WI38 (cell line): ENCODE results near the gene RGS8.

ENCODE experiments used
- H3K4me3 ChIP-seq: 2 replicates; pipeline ENCODE4 v1.5.1; 2011; ENCODE audit warnings: low read depth, mild to moderate bottlenecking, control low read depth, low read length
- TF ChIP-seq, protein P1 (sequence below): IDR thresholded peaks from 2 replicates; pipeline ENCODE4 v1.5.1; 2012; ENCODE audit warnings: low read depth, mild to moderate bottlenecking, control low read depth, low read length

The RGS8 gene

DNA sequence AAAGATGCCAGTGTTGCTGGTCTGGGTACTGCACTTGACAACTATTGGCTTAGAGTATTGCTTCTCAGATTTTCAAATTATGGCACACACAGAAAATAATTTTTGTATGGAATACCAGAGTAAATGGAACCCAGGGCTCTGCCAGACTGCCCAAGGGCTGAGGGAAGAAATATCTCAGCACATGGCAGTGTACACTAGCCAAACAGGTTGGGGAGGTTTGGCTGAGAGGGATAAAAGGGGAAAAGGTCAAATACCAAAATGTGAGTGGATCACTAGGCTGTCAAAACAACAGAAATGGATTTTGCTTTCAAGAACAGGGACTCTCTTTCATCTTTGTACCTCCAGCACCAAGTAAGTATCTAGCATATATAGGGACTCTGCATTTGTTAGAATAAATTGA, 3.0 kb upstream of the RGS8 start:
- TF ChIP-seq, protein P1, sequence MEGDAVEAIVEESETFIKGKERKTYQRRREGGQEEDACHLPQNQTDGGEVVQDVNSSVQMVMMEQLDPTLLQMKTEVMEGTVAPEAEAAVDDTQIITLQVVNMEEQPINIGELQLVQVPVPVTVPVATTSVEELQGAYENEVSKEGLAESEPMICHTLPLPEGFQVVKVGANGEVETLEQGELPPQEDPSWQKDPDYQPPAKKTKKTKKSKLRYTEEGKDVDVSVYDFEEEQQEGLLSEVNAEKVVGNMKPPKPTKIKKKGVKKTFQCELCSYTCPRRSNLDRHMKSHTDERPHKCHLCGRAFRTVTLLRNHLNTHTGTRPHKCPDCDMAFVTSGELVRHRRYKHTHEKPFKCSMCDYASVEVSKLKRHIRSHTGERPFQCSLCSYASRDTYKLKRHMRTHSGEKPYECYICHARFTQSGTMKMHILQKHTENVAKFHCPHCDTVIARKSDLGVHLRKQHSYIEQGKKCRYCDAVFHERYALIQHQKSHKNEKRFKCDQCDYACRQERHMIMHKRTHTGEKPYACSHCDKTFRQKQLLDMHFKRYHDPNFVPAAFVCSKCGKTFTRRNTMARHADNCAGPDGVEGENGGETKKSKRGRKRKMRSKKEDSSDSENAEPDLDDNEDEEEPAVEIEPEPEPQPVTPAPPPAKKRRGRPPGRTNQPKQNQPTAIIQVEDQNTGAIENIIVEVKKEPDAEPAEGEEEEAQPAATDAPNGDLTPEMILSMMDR, result no peak

DNA sequence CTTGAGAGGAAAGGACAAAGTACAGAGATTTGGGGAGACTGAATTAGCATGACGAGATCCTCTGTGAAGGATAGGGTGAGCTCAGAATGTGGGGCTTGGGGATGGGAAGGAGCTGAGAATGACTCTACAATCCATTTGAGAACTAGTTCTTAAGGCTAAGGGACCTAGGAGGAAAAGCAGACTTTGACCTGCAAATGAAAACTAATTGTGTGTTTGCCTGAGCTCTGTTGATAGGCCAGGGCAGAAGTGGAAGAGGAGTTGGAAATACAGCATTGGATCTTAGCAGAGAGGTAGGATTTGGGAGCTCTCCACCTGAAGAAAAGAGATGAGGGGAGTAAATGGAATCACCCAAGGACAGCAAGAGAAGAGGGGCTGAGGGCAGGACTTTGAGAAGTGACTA, 2.1 kb upstream of the RGS8 start:
- no peak overlapping the region for H3K4me3 ChIP-seq
- TF ChIP-seq, protein P1, result no peak

More for the DNA sequence above, 3.0 kb upstream of the RGS8 start:
- no peak overlapping the region for H3K4me3 ChIP-seq

DNA sequence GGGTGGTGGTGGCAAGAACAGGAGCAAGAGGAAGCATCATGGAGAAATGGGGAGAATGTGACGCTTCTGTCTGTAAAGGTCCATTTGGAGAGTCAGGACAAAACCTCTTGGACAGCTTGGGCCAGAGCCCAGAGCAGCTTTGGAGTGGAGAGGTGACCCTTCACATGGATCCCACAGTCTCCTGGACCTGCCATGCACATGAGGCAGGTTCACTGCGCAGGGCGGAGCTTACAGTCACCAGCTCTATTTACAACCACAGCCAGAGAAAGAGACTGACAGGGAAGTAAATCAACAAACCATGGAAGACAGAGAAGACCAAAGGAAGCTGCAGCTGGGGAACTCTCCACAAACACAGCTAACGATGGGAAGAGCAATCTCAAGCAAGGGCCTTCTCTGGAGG, 828 bp upstream of the RGS8 start:
- H3K4me3 ChIP-seq, result no peak overlapping the region
- TF ChIP-seq, protein P1, result no peak

DNA sequence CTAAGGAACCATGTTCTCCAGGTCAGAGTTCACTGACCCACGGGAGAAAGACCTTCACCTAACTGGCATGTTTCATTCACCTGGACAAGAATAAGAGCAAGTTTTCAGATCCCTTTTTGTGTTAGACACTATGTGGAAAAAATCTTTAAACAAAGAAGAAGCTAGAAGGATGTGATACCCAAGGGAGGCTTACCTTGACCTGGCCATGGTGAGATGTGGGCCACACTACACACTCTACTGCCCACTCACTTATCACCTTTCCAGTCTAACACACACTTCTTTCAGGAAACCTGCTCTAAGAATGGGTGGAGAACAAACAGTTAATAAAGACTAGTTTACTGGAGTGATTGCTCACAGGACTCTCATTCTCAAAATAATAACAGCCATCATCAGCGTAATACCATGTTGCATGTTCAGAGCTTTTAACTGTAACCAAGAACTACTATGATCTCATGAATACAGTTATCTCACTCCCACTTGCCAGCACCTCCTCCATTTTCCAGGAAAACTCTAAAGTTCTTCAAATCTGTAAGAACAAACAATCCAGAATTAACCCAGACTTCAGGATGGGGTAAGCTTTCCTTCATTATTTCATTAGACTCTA, 1.4 kb downstream of the RGS8 start:
- TF ChIP-seq, protein P1, result no peak
- no peak overlapping the region for H3K4me3 ChIP-seq

DNA sequence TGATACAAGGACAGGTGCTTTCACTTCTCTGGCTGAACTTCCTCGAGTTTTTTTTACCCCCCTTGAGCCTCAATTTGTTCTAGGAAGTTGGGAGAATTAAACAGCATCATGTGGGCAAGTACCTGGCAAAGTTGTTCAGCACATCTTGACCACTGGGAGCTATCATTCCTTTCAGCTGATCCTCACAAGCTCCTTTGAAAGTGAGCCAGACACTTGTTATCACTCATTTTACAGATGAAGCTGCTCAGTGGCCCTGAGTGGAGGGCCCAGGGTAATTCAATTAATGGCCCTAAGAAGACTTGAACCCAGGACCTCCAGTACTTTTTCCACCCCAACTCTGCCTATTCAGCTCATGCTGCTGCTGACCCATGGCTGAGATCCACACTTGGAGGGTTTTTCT, 2.0 kb downstream of the RGS8 start:
- TF ChIP-seq, protein P1, result no peak
- H3K4me3 ChIP-seq, result no peak overlapping the region

DNA sequence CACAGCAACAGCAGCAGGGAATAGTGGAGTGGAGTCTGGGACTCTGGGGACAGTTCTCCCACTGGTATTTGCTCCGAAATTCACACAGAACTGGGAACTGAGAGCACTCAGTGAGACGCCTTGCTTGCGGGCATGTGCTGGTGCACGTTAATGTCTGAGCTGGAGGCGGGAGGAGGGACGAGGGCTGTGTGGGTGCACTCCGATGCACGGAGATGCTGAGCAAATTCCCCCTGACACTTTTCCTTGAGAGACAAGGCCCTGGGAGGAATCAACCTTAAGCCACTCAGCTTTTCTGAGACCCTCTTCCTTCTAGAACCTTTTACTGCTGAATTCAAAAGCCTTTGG, 2.8 kb downstream of the RGS8 start:
- TF ChIP-seq, protein P1, result no peak
- no peak overlapping the region for H3K4me3 ChIP-seq

DNA sequence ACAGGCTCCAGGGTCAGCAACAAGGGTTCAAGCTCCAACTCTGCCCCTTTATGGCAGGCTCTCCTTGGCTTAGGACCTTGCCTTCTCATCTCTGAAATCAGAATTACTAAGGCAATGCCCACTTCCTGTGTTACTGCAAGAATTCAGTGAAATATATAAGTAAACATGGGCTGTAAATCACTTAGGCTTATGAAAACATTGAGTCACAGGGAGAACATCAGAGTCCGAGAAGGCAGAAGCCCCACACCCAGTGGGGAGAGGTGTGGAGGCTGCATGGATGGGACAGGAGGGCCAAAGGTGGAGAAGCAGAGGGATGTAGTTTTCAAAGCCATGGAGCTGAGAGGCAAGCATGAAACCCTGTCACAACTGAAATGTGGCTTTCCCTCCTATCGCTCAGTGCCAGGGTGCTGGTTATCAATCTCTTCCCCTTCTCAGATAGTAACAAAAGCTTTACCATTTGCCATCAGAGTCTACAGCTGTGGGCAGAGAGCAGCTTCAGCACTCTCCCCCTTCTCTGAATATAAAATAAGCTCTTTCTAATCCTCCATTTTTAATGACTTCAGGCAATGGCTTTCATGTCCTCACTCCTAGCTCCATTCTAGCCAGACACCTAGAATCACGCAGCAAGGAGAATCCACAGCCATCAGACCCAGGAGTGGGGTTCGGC, 3.4 kb downstream of the RGS8 start:
- no peak overlapping the region for H3K4me3 ChIP-seq
- TF ChIP-seq, protein P1, result no peak
